Activated CD4-positive, alpha-beta T cell treated with anti-CD3 and anti-CD28 coated beads for 48 hours (primary cell): ENCODE data around the gene MAST2.
"Not testable (repeated sequence)": the region's sequence is repeated elsewhere in the genome, so short reads cannot be mapped to it uniquely, and the experiment has no call there.

Experiments
- DNase-seq: peaks from one replicate; pipeline ENCODE4 v3.0.0-alpha.2; 2020

MAST2 gene

DNA sequence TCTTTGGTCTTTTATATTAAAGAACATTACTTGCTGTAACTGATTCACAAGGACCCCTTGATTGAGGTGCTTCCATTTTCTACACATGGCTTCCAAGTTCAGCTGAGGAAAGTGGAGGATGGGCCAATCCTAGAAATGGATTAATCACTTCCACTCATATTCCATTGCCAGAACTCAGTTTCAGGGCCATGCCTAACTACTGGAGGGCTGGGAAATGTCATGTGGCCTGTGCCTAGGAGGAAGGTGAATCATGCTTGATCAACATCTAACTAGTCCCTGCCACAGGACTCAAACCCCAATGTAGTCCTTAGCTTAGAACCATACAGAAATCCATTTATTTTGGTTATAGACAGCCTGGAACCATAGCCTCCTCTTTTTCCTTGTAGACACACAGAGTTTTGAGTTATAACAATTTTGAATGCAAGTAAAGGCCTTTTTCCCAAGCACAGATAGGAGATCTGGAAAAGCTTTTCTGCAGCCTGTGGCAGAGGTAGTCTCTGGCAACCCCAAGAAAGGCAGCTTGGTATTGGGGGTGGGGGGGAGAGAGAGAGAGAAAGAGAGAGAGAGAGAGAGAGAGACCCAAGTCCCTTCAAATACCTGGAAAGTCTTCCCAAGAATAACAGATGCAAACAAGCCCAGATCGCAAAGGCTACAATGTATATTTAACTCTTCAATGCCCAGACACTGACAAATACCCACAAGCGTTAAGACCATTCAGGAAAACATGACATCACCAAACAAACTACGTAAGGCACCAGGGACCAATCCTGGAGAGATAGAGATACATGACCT, 12.5 kb downstream of the MAST2 start:
- DNase-seq, result no peak

- no peak for DNase-seq
These were observed 16.8 kb downstream of the MAST2 start for GRCh38 chr1:45820173-45820572.

- no peak for DNase-seq
These were observed 17.4 kb downstream of the MAST2 start for GRCh38 chr1:45820788-45821187.

DNA sequence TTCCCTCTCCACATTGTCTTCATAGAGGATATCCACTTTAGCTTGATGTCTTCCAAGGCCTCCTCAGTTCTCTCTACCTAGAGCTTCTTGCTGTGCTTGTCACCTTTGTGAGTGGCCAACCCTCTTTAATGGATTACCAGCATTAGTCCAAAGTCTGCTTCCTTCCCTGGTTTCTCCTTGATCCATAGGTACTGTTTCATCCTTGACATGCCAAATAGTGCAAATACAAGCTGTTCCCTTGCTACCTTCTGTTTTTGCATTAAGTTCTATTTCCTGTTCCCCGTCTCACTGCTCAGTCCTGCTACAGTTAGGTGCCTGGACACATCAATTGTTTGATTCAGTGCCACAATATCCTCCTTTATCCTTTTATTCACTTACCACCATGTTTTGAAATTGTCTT, 19.2 kb downstream of the MAST2 start:
- DNase-seq, result no peak

GRCh38 chr1:45824607-45825006, 21.2 kb downstream of the MAST2 start:
- no peak for DNase-seq

DNA sequence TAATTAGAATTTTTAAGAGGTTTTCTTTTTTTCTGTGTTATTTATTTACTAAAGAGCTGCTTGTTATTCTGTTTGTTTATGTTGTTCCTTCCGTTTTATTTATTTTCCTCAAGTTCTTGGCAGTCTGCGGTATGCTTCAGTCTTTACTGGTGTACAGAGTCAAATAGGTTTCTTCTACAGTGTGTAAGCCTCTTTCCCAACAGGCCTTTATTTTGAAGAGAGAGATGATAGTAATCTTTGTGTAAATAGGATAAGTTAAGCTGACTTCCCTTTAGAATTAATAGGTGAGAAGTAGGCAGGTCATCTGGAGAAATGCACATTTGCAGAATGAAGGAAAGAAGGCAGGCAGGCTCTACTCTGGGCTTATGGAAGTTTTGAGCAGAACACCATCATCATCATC, 23.8 kb downstream of the MAST2 start:
- no peak for DNase-seq

DNA sequence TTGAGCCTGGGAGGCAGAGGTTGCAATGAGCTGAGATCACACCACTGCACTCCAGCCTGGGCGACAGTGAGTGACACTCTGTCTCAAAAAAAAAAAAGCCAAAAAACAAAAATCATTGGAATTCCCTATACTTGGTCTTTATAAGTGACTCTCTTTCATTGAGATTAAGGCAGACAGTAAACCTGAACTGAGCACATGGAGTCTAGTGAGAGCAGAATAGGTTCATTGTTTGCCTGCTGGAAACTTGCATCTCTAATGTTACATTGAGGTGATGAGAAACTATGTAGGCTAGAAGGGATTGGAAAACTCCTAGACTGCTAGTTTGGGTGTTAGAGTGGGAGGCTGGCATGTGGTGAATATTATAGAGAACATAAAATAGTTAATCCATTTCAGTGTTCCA, 25.4 kb downstream of the MAST2 start:
- no peak for DNase-seq

DNA sequence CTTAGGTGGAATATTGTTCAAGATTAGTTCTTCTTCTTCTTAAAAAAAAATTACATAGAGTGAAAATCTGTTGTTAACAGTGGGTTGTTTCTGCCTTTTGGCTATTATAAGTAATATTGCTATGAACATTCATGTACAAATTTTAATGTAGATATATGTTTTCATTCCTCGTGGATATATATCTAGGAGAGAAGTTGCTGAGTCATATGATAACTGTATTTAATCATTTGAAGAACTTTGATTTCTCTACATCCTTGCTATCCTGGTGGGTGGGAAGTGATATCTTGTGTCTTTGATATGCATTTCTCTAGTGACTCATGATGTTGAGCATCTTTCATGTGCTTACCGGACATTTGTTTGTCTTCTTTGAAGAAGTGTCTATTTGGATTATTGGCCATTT, 29.9 kb downstream of the MAST2 start:
- DNase-seq, result no peak

GRCh38 chr1:45834689-45835088, 31.3 kb downstream of the MAST2 start:
- DNase-seq, result no peak

DNA sequence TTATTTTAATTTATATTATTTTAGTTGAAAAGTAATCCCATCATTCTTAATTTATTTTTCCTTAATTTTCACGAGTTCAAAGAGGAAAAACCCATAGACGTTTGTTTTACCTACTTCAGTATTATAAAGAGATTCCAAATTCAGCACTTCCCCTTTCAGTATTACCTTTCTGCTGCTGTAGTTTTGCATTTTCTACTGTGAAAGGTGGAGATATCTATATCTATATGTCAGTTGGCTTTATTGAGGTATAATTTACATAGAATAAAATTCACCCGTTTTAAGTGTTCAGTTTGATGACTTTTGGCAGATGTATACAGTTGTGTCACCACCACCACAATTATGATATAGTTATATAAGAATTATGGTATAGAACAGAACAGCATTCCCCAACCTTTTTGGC, 33.0 kb downstream of the MAST2 start:
- no peak for DNase-seq

- DNase-seq, result not testable (repeated sequence)
These were observed 33.4 kb downstream of the MAST2 start for GRCh38 chr1:45836861-45837260.

DNA sequence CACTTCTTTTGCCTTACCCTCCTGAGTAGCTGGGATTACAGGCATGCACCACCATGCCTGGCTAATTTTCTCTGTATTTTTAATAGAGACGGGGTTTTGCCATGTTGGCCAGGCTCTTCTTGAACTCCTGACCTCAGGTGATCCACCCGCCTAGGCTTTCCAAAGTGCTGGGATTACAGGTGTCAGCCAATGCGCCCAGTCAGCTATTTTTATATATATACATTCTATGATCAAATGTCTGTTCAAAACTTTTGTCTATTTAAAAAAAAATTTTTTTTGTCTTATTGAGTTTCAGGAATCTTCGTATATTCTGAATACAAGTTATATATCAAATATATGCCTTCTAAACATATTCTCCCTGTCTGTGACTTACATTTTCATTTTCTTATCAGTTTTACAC, 34.9 kb downstream of the MAST2 start:
- not testable (repeated sequence) for DNase-seq

DNA sequence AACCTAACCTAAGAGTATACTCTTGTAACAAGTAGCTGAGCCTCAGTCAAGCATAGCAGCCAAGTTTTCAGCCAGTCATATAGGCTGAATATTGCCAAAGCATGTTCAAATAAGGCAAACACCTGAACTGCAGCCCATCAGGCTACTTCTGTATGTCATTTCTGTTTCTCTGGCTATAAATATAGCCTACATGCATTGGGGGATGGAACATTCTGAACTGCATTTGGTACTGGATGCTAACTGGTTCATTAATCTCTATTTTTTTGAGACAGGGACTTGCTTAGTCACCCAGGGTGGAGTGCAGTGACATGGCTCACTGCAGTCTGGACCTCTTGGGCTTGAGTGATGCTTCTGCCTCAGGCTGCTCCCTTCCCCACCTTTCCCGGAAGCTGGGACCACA, 37.3 kb downstream of the MAST2 start:
- no peak for DNase-seq

DNA sequence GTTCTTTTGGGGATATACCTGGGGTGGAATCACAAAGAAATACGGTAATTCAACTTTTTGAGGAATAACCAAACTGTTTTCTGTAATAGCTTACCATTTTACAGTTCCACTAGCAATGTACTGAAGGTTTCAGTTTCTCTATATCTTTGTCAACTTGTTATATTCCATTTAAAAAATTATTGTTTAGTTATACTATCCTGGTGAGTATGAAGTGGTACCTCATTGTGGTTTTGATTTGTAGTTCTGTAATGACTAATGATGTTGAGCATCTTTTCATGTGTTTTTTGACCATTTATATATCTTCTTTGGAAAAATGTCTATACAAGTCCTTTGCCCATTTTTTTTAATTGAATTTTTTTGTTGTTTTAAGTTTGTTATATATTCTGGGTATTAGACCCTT, 39.4 kb downstream of the MAST2 start:
- DNase-seq, result no peak

DNA sequence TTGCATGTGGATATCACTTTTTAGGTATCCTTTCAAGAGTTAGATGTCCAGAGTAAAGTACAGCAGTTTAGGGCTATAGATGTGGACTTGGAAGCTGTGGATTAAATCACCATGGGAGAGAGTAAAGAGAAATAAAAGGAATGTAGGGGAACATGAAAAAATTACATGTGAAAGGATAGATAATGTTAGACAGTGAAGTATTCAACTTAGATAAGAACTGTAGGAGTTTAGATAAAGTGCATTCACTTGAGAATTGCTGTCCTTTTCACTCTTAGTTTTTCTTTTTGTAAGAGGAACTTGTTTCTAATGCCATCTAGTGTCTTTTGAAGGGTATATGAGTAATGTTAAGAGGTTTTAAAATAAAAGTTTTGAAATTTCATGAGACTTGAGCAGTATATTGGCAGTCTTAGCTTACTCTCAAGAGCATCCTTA, 40.1 kb downstream of the MAST2 start:
- no peak for DNase-seq

DNA sequence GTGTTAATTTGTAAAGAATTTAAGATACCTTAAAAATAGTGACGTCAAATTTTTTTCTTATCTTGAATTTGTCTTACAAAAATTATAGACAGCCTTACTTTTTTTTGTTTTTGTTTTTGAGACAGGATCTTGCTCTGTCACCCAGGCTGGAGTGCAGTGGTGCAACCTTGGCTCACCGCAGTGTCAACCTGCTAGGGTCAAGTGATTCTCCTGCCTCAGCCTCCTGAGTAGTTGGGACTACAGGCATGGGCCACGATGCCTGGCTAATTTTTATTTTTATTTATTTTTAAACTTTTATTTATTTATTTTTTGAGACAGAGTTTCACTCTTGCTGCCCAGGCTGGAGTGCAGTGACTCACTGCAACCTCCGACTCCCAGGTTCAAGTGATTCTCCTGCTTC, 40.6 kb downstream of the MAST2 start:
- DNase-seq, result not testable (repeated sequence)

GRCh38 chr1:45846931-45847330, 43.5 kb downstream of the MAST2 start:
- DNase-seq, result no peak

- no peak for DNase-seq
These were observed 44.7 kb downstream of the MAST2 start for GRCh38 chr1:45848097-45848496.

GRCh38 chr1:45848714-45849113, 45.3 kb downstream of the MAST2 start:
- no peak for DNase-seq

DNA sequence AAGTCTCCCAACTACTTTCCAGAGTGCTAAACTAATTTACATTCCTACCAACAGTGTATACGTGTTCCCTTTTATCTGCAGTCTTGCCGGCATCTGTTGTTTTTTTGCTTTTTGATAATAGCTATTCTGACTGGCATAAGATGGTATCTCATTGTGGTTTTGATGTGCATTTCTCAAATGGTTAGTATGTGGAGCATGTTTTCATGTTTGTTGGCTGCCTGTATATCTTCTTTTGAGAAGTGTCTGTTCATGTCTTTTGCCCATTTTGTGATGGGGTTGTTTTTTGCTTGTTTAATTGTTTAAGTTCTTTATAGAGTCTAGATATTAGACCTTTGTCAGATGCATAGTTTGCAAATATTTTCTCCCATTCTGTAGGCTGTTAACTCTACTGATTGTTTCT, 46.6 kb downstream of the MAST2 start:
- no peak for DNase-seq

DNA sequence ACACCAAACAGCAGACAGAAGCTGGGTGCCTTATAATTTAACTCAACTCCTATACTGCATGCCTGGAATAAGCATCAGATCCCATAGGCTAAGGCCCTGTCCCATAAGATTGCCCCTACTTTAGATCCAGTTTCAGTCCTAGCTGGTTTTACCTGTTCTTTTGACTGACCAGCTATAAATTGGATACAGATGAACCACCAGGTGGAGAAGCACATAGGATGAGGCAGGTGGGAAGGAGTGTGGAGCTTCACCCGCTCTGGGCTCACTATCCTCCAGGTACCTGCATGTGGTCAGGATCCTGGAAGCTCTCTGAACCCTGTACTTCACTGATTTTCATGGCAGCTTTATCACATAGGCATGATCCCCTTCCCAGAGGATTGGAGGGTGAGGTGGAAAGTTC, 51.3 kb downstream of the MAST2 start:
- no peak for DNase-seq

DNA sequence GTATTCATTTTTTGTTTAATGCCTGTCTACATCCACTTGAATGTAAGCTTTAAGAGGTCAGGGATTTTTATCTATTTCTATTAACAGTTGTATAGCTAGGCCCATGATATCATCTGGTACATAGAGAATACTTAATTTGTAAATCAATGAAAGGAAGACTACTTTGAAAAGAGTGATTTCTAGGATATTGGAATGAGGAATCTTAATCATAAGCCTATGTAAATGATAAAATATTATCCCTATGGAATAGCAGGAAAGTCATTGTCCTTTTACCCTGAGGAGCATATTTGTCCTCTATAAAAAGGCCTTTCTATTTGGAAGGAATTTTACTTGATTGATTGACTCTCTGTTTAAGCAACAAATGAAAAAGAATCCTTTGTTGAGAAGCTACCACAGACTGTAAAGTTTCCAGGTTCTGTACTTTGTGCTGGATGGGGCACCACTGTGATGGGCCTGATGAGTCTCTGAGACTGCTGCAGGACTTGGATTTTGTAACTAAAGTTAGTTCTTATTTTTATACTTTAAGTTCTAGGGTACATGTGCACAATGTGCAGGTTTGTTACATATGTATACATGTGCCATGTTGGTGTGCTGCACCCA, 53.8 kb downstream of the MAST2 start:
- DNase-seq, result no peak

DNA sequence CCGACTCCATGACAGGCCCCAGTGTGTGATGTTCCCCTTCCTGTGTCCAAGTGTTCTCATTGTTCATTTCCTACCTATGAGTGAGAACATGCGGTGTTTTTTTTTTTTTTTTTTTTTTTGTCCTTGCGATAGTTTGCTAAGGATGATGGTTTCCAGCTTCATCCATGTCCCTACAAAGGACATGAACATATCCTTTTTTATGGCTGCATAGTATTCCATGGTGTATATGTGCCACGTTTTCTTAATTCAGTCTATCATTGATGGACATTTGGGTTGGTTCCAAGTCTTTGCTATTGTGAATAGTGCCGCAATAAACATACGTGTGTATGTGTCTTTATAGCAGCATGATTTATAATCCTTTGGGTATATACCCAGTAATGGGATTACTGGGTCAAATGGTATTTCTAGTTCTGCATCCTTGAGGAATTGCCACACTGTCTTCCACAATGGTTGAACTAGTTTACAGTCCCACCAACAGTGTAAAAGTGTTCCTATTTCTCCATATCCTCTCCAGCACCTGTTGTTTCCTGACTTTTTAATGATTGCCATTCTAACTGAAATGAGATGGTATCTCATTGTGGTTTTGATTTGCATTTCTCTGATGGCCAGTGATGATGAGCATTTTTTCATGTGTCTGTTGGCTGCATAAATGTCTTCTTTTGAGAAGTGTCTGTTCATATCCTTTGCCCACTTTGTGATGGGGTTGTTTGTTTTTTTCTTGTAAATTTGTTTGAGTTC, 54.5 kb downstream of the MAST2 start:
- not testable (repeated sequence) for DNase-seq

DNA sequence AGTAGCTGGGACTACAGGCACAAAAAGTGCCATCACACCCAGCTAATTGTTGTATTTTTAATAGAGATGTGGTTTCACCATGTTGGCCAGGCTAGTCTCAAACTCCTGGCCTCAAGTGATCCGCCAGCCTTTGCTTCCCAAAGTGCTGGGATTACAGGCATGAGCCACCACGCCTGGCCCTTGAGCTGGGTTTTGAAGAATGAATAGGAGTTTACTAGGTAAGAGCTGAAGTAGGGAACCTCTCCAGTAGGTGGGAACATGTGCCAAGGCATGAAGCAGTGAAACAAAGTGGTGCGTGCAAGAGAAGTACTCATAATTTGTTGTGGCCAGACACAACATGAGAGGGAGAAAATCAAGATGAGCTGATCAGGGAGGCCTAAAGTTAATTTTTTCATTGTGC, 55.8 kb downstream of the MAST2 start:
- no peak for DNase-seq
